Stimulated activated CD4-positive, alpha-beta T cell treated with anti-CD3 and anti-CD28 coated beads, Interleukin-1b, Interleukin-23, amount 100 ng/mL, for 48 hours (primary cell): ENCODE measurements around the gene CPLANE1.
"Not testable (repeated sequence)": the region's sequence is repeated elsewhere in the genome, so short reads cannot be mapped to it uniquely, and the experiment has no call there.

ENCODE experiments used
- DNase-seq: peaks from one replicate; pipeline ENCODE4 v3.0.0-alpha.2; 2020

The CPLANE1 gene

DNA sequence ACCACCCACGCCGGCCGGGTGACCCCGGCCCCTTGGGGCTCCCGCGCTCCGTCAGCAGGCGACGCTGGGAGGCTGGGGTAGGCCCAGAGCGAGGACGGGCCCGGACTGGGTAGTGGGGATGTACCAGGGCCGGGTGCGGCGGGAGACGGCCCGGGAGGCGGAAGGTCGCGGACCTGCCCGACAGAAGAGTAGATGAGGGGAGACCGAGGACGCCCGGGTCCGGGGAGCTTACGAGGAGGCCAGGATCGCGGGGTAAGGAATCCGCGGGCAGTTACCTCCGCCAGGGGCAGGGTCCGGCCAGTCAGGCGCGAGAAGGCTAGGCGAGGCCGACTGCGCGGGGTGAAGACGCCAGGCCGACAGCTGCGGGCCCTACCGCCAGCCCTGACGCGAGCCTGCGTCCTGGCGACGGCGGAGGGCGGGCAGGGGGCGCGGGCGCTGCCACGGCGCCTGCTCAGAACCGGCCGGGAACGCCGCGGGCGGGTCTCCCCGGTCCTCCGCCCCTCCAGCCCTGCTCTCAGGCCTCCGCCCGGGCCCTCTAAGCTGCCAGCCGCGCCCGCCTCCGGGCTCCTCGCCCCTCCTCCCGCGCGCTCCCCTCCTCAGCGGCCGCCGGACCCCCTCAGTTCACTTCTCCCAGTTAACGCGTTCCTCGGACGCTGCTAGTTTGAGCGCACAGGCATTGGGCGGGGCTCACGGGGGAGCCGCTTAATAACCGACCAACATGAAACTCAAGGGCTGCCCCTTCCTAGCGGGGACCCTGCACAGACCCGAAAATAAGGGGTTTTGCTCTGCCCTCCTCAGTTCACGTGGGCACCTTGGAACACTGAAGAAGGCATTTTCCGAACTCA is at the start of gene CPLANE1:
CPLANE1 (minus strand) TSS at position 407 of the 845 bp plus-strand sequence. CDS start 1,678 bp downstream, outside the sequence.
- peak; percentile 40 for DNase-seq

DNA sequence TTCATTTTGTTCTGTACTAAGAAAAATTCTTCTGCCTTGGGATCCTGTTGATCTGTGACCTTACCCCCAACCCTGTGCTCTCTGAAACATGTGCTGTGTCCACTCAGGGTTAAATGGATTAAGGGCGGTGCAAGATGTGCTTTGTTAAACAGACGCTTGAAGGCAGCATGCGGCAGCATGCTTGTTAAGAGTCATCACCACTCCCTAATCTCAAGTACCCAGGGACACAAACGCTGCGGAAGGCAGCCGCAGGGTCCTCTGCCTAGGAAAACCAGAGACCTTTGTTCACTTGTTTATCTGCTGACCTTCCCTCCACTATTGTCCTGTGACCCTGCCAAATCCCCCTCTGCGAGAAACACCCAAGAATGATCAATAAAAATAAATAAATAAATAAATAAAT is 47.1 kb upstream of the CPLANE1 start:
- DNase-seq: not testable (repeated sequence)

GRCh38 chr5:37283214-37283820 is 34.1 kb upstream of the CPLANE1 start:
- DNase-seq: no peak

DNA sequence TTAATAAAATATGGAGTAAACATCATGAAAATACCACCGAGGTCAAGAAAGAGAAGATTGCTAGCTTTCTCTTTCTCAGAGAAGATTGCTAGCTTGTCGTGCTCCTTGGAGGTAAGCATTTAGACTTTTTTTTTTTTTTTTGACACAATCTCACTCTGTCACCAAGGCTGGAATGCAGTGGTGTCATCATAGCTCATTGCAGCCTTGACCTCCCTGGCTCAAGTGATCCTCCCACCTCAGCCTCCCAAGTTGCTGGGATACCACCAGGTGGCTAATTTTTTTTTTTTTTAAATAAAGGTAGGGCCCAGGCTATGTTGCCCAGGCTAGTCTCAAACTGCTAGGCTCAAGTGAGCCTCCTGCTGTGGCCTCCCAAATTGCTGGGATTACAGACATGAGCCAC is 26.3 kb upstream of the CPLANE1 start:
- DNase-seq: no peak

GRCh38 chr5:37272511-37272910 is 23.3 kb upstream of the CPLANE1 start:
- no peak for DNase-seq

- DNase-seq: not testable (repeated sequence)
Observed at GRCh38 chr5:37268100-37268499, 18.9 kb upstream of the CPLANE1 start.

DNA sequence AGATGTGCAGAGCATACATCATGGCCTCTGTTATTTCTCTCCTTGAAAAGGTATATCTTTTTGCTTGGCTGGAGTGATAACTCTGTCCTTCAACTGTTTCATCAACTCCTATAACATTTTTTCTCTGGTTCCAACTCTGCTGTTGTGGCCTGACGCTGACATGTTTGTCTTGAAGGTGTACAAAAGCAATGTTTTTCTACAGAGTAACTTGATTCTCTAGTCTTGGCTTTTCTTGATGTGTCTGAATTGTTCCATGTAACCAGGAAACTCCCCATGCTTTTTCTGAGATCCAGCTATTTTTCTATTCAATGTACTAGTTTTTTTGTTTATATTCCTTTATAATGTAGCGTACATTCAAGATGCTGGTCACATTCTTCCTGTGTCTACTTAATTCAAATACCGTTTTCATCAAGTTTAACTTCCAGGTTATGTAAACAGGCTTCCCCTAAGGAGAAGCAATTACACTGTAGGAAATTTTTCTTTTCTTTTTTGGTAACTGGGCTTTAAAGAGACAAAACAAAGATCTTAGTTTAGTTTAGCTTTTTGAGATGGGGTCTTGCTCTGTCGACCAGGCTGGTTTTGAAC is 6.7 kb upstream of the CPLANE1 start:
- DNase-seq: no peak

GRCh38 chr5:37254581-37254980 is 5.4 kb upstream of the CPLANE1 start:
- DNase-seq: no peak

DNA sequence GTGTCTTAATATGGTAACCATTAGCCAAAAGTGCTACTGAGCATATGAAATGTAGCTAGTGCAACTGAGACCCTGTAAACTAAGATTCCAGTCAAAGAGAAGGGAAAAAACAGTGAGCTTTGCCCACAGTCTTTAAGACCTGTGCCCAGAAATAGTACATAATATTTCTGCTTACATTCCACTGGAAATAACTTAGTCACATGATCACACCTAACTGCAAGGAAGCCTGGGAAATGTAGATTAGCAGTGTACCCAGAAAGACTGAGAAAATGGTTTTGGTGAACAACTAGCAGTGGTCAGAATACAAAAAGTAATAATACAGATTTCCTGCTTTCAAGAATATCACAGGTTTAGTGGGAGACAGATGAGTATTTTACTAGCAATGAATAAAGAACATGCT is 2.5 kb upstream of the CPLANE1 start:
- DNase-seq: no peak

DNA sequence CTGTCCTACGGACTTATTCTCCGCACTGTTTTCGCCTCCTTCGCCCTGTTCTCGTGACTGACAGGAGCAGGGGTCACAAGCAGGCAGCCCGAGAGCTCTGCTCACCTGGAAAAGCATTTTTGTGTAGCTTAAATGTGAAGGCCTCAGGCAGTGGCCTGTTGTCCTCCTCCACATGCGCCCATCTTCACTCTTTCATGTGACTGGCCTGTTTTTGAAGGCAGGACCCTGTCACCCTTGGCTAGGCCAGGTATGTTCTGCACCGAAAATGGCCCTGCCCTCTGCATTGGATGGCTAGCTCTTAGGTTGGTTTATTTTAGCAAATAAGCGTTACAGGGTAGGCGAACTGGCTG is 614 bp upstream of the CPLANE1 start:
- DNase-seq: no peak

- peak; percentile 4 for DNase-seq
Observed at GRCh38 chr5:37248421-37248969, 681 bp downstream of the CPLANE1 start.

- no peak for DNase-seq
Observed at GRCh38 chr5:37247496-37247895, 1.7 kb downstream of the CPLANE1 start.

DNA sequence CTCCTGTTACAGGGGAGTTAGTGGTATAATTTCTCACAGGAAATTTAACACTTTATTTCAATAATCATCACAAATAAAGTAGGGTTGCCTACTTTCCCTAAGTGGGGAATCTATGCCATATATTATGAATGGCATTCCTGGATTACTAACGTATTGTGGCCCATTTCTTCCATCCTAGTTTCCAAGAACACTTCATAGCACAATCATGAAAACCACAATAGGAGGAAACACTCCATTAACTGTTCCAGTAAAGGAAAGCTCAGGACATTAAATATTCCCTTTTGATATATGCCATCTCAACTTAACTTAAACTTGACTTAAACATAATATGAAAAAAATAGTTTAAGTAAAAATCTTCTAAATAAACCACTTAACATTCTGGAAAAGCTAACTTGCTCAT is 2.1 kb downstream of the CPLANE1 start:
- no peak for DNase-seq

DNA sequence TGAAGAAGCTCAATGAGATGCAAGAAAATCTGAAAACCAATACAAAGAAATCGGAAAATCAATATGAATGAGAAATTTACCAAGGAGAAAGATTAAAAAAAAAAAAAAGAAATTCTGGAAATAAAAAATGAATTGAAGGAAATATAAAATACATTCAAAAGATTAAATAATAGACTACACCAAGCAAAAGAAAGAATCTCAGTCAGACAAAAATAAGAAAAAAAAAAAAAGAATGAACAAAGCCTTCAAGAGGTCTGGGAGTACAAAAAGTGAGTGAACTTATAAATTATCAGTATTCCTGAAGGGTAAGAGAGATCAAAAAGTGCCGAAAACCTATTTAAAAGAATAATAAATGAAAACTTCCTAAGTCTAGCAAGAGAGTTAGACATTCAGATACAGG is 14.9 kb downstream of the CPLANE1 start:
- no peak for DNase-seq

DNA sequence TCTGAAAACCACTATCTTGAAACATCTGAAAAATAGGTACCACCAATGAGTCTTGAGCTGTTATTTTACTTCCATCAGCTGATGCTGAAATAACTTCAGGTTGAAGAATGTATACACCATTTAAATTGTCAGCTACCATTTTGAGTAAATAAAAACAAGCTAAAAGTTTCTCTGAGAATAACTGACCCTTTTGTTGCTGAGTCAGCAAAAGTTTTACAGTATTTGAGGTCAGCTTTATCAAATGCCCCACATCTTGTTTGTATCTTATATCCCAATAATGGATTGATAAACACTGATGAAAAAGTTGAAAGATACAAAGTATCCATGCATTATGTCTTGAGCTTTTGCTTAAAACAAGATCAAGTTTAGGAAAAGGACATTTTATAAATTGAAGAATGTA is 22.8 kb downstream of the CPLANE1 start:
- no peak for DNase-seq

DNA sequence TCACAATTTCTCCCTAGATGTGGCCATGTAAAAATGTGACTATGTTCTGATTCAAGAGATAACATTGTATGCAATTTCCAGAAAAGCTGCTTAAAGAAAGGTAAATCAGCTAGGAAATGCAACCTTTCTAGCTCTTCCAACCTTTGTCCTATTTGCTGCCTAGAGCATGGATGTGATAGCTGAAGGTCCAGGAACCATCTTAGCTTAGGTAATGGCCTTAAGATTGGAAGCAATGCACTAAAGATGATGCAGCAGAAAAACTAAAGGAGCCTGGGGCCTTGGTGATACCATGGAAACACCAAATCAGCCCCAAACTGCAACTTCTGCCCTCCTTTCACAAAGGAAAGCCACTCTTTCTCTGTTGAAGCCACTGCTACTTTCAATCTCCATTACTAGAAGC is 27.0 kb downstream of the CPLANE1 start:
- no peak for DNase-seq

GRCh38 chr5:37220426-37220825 is 28.8 kb downstream of the CPLANE1 start:
- DNase-seq: not testable (repeated sequence)

GRCh38 chr5:37219384-37219783 is 29.8 kb downstream of the CPLANE1 start:
- not testable (repeated sequence) for DNase-seq

DNA sequence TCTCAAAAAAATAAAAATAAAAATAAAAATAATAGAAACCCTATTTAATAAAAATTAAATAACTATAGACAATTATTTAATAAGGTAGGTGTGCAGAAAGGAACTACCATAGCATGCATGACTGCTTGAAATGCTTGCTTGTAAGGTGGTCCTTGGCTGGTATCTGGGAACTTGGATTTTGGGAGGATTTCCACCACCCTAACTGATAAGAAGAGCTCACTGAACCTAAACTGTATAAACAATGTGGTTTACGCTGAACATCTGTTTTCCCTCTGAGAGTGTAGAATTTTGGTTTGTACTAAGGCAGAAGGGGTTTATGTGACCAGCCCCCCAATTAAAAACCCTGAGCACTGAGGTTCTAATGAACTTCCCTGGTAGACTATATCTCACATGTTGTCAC is 31.2 kb downstream of the CPLANE1 start:
- no peak for DNase-seq

- DNase-seq: no peak
Observed at GRCh38 chr5:37214550-37214949, 34.6 kb downstream of the CPLANE1 start.

DNA sequence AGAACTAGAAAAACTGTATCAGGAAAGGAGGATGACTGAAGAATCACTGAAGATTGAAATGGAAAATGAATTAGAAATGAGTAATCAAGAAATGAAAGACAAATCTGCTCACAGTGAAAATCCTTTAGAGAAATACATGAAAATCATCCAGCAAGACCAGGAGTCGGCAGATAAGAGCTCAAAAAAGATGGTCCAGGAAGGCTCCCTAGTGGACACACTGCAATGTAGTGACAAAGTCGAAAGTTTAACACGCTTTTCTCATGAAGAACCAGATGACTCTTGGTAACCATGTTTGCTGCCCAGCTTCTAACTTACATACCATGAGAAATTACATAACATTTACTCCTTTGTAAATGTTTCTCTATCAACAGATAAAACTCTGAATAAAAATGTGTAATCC is 37.1 kb downstream of the CPLANE1 start:
- DNase-seq: no peak

DNA sequence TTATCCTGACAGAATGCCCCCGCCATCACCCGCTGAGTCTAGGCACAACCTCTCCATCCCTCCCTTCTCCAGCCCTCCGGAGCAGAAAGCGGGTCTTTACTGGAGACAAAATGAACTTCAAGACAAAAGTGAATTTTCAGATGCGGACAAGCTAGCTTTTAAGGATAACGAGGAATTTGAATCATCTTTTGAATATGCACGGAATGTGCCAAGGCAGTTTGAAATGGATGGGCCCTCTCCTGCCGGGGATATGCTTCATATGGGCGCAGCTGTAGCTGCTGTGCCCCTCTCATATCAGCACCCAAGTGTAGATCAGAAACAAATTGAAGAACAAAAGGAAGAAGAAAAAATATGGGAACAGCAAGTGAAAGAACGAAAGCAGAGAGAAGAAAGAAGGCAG is 37.5 kb downstream of the CPLANE1 start:
- DNase-seq: no peak

DNA sequence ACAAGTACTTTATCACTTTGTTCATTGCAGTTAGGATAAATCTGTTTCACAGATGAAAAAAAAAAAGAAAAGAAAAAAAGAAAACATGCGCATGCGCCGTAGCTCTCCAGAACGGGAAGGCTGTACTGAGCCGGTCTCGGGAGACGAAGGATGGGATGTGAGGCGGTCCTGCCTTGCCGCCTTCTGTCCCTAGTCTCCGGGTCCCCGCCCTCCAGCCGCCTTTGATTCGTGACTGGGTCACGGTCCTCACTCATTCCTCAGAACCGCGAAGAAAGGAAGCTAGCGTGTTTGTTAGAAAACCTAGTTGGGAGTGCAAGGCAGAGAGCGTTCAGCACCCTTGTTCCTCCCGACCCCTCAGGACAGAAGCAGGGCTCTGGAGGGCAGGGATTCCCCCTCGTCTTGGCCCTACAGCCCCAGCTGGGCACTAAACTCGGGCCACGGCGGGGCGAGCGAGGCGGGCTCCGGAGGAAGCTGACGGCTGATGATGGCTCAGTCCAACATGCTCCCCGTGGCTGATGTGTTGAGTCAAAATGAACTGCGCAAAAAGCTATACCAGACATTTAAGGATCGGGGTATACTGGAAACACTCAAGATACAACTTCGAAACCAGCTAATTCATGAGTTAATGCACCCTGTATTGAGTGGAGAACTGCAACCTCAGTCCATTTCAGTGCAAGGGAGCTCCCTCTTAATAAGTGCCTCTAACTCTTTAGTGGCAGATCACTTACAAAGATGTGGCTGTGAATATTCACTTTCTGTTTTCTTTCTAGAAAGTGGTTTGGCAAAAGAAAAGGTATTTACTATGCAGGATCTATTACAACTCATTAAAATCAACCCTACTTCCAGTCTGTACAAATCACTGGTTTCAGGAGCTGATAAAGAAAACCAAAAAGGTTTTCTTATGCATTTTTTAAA is 40.0 kb downstream of the CPLANE1 start:
- peak; percentile 6 for DNase-seq
